Heart left ventricle (tissue), 16 donors: ENCODE measurements around the gene CEP128. TPM values are rescaled to one million over a fixed set of nuclear protein-coding genes. Genes with fewer than 3 reads are reported as not detected.

Source experiments
- ATAC-seq, 4 donors: fragments of 200-7000 bp; cut with Tn5 transposase; one replicate each; pipeline ENCODE4 v1.9.1; 2020 to 2022; ENCODE audit warnings: moderate library complexity in 4 of 4, mild to moderate bottlenecking in 3 of 4, moderate number of reproducible peaks in 1 of 4
- DNase-seq, 5 donors: peaks; one replicate each; pipeline ENCODE4 v3.0.0-alpha.2; 2020
- H3K27ac ChIP-seq, 12 donors: fragments of 200-600 bp; sonication (generic) in 4 of 12; one replicate each; pipeline versions ENCODE4 v1.5.0 to v1.8.0; 2016 to 2022; ENCODE audit warnings: mild to moderate bottlenecking in 2 of 12
- H3K27me3 ChIP-seq, 9 donors: fragments of 200-600 bp; sonication (generic) in 2 of 9; one replicate each; pipeline versions ENCODE4 v1.5.1 to v1.8.0; 2016 to 2022; ENCODE audit warnings: mild to moderate bottlenecking in 3 of 9
- H3K36me3 ChIP-seq, 9 donors: fragments of 200-600 bp; sonication (generic) in 2 of 9; one replicate each; pipeline versions ENCODE4 v1.5.0 to v1.8.0; 2018 to 2022; ENCODE audit warnings: mild to moderate bottlenecking in 2 of 9
- H3K4me1 ChIP-seq, 12 donors: fragments of 200-600 bp; sonication (generic) in 4 of 12; one replicate each; pipeline versions ENCODE4 v1.5.0 to v1.8.0; 2016 to 2022; ENCODE audit warnings: mild to moderate bottlenecking in 3 of 12
- H3K4me3 ChIP-seq, 12 donors: fragments of 200-600 bp; sonication (generic) in 4 of 12; one replicate each; pipeline versions ENCODE4 v1.5.0 to v1.8.0; 2017 to 2022; ENCODE audit warnings: mild to moderate bottlenecking in 9 of 12, moderate library complexity in 4 of 12
- H3K9me3 ChIP-seq, 12 donors: fragments of 200-600 bp; sonication (generic) in 4 of 12; one replicate each; pipeline versions ENCODE4 v1.5.0 to v1.8.0; 2016 to 2022; ENCODE audit warnings: mild to moderate bottlenecking in 1 of 12
- POLR2A ChIP-seq, 2 donors: fragments of 450-650 bp; IDR thresholded peaks; one replicate each; pipeline ENCODE4 v1.6.1; 2017; ENCODE audit warnings: antibody characterized with exemption in 2 of 2, mild to moderate bottlenecking in 2 of 2, moderate library complexity in 2 of 2
- WGBS, 4 donors: extraction: QIAGEN DNeasy Blood & Tissue Kit in 2 of 4; methylation state at CpG; one replicate each; pipeline versions ENCODE4 v1.1.5 to v1.1.7; 2013 to 2018; 5-methylcytosine and 5-hydroxymethylcytosine counted together
- intact Hi-C, 10 donors: fragments of 100-400 bp; cut with DNase I; formaldehyde crosslinking; loops; one replicate each; pipeline versions ENCODE4 v1.11.1 to v1.14.2; 2022
- polyA plus RNA-seq, 2 donors: library from polyadenylated mRNA; stranded (reverse); fragments of 200-250 nt; gene quantifications; one replicate each; pipeline ENCODE4 v1.2.3, GENCODE V29; 2013
- total RNA-seq, 9 donors: library from RNA; depleted of rRNA in 2 of 9; stranded (reverse); fragments of >200 nt in 2 of 9; fragmentation: NEBNext Ultra II Directional in 3 of 9; extraction: Animal tissue kit (Norgen Biotek cat#: 25700) in 3 of 9; gene quantifications; one replicate each; pipeline versions ENCODE4 v1.1.0 to v1.2.4, GENCODE V29; 2016 to 2023
- TF ChIP-seq, protein P1 (sequence below), 12 donors: fragments of 200-600 bp; sonication (generic) in 4 of 12; IDR thresholded peaks; one replicate each; pipeline versions ENCODE4 v1.5.0 to v1.8.0; 2018 to 2022; ENCODE audit warnings: antibody characterized with exemption in 12 of 12, mild to moderate bottlenecking in 5 of 12
- donor health status: ischemic (EF 13 %, LVEDD 7.1; RV severe dilation, severe dysfunction).
- donor health status: healthy with polysubstance abuse.
- donor health status: DM: no; HTN: yes; CAD: no.
- donor health status: DM: no; HTN: no; CAD: no.
- donor health status: ischemic (EF 25% LVEDD 6.9; RV normal size, moderate dysfunction).
- donor health status: ischemic (EF 25% LVEDD 5.7; RV mildly dilated, moderate dysfunction).
- donor health status: healthy.
- donor health status: DM: yes; HTN: yes; CAD: no.
- donor health status: ischemic (EF 35%, LVEDD 5.7; RV mildly dilated, moderate dysfunction).
- donor health status: nonischemic (EF 11% LVEDD 7.7; RV severe dilation, severe dysfunction).
- donor health status: DM: yes; HTN: yes; CAD: no.
- donor health status: PGD.
- donor health status: ischemic (EF 29% LVEDD 5.4; RV normal size, mild dysfunction).
- donor health status: nonischemic (EF 23%, LVEDD 6.1; RV moderate dilation, normal function).

Gene CEP128
- total and polyA plus RNA-seq, 11 donors: 0.94 to 6.6 (median 3.4) TPM

DNA sequence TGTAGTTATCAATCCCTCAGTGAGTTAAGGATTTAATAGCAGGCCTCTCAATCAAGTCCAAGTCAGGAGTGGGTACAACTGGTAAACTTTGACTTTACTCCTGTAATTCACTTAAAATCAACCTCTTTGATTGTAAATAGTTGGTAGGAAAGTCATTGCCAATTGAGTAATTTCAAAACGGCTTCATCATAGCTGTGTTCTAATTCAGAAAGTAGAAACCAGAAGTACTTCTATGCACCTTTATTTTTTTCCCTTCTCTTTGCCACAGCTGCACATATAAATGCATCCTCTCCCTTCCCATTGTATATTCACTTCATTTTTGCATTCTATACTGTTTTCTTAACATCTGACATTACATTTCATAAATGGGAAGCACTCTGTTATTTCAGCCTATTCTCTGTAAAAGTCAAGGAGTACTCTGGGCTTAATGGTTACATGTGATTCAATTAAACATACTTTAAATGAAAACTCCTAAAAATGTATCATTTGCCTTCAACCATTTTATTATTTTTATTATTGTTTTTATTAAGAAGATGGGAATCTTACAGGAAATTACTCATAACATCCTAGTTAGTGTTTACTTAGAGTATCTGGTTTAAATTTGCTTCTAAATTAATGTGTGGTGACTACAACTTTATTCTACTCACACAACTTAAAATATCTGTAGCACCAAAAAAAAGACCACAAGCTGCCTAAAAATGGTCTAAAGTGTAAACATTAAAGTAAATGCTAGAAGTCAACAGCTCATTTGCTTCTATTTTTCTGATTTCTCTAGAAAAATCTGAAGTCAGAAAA, 171.2 kb downstream of the CEP128 start:
- H3K4me3 ChIP-seq: no peak overlapping the region
- DNase-seq (no peak), ATAC-seq (no peak)
- no peaks in the 10 kb centered on the region for H3K27me3 ChIP-seq
- H3K36me3 ChIP-seq: no peaks in the 10 kb centered on the region
- TF ChIP-seq, protein P1, sequence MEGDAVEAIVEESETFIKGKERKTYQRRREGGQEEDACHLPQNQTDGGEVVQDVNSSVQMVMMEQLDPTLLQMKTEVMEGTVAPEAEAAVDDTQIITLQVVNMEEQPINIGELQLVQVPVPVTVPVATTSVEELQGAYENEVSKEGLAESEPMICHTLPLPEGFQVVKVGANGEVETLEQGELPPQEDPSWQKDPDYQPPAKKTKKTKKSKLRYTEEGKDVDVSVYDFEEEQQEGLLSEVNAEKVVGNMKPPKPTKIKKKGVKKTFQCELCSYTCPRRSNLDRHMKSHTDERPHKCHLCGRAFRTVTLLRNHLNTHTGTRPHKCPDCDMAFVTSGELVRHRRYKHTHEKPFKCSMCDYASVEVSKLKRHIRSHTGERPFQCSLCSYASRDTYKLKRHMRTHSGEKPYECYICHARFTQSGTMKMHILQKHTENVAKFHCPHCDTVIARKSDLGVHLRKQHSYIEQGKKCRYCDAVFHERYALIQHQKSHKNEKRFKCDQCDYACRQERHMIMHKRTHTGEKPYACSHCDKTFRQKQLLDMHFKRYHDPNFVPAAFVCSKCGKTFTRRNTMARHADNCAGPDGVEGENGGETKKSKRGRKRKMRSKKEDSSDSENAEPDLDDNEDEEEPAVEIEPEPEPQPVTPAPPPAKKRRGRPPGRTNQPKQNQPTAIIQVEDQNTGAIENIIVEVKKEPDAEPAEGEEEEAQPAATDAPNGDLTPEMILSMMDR (IDR thresholded peaks at IDR 0.05): no peak
- no peak for TF ChIP-seq POLR2A (IDR thresholded peaks at IDR 0.05)
- H3K27ac ChIP-seq: no peak overlapping the region
- H3K9me3 ChIP-seq: peaks cover 0 to 5% (median 0%) of the 10 kb centered on the region in 12 donors
- H3K4me1 ChIP-seq: no peaks in the 10 kb centered on the region
- 84 to 95% (median 91%) methylated on average over 1 of the region's 1 CpG for WGBS, 4 donors
- intact Hi-C loops: no loop called here

GRCh38 chr14:80768646-80769045, 172.9 kb downstream of the CEP128 start:
- TF ChIP-seq, protein P1 (IDR thresholded peaks at IDR 0.05): no peak
- TF ChIP-seq POLR2A (IDR thresholded peaks at IDR 0.05): no peak
- H3K27ac ChIP-seq: no peak overlapping the region
- intact Hi-C loops: no loop called here
- 91 to 94% (median 93%) methylated on average over 3 of the region's 3 CpGs for WGBS, 4 donors
- H3K27me3 ChIP-seq: no peaks in the 10 kb centered on the region
- H3K4me1 ChIP-seq: no peaks in the 10 kb centered on the region
- no peak for DNase-seq
- peaks cover 0 to 5% (median 0%) of the 10 kb centered on the region in 12 donors for H3K9me3 ChIP-seq
- no peak overlapping the region for H3K4me3 ChIP-seq
- no peak for ATAC-seq
- H3K36me3 ChIP-seq: no peaks in the 10 kb centered on the region

DNA sequence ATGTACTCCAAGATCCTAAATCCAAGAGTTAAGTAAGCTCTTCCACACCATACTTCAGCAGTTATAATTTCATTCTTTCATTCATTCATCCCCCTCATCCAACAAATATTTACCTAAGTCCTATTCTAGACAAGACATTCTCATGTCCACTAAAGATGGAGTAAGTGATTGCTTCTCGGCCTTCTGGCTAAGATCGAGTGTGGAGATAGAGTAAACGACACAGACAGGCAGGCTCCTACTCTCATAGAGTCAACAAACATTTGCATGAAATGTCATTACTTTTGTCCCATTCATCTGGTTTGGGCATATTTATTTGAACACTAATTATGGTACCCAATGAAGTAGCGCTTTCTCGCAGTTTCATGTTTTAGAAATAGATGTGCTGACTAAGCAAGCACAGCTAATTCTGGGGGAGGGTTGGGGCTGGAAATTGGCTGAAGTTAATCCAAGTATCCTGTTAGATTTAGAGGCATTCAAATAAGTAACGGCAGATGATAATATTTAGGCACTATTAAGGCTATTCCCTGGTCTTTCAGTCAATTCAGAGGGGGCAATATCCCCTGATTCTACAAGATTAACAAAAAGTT, 176.5 kb downstream of the CEP128 start:
- no peak for DNase-seq
- no peaks in the 10 kb centered on the region for H3K4me1 ChIP-seq
- no peaks in the 10 kb centered on the region for H3K27me3 ChIP-seq
- H3K27ac ChIP-seq: no peak overlapping the region
- no peak overlapping the region for H3K4me3 ChIP-seq
- H3K9me3 ChIP-seq: peaks cover 0 to 11% (median 0%) of the 10 kb centered on the region in 12 donors
- H3K36me3 ChIP-seq: peaks cover 0 to 10% (median 0%) of the 10 kb centered on the region in 9 donors
- WGBS, 4 donors: 94 to 95% (median 95%) methylated on average over 6 of the region's 6 CpGs
- intact Hi-C loops: no loop called here
- ATAC-seq: no peak
- TF ChIP-seq POLR2A (IDR thresholded peaks at IDR 0.05): no peak
- TF ChIP-seq, protein P1 (IDR thresholded peaks at IDR 0.05): no peak

DNA sequence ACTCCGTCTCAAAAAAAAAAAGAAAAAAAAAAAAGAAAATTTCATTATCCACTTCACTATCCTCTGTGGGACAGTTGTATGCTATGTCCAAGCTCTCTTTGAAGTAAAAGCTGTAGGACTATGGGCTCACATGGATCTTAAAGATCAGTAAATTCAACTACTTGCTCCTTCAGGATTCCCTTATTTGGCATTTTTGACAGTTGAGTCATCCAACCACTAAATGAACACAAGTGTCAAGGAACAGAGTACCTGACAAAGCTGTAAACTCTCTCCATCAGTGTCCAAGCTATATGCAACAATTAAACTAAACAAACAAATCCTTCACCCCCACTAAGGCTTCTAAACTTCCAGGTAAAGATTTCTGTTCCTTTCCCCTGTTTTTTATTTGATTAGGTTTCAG, 177.0 kb downstream of the CEP128 start:
- WGBS, 4 donors: 89 to 100% (median 91%) methylated on average over 1 of the region's 1 CpG
- H3K9me3 ChIP-seq: peaks cover 0 to 11% (median 0%) of the 10 kb centered on the region in 12 donors
- DNase-seq: no peak
- no peak overlapping the region for H3K4me3 ChIP-seq
- H3K27me3 ChIP-seq: no peaks in the 10 kb centered on the region
- ATAC-seq: no peak
- peaks cover 0 to 10% (median 0%) of the 10 kb centered on the region in 9 donors for H3K36me3 ChIP-seq
- no peaks in the 10 kb centered on the region for H3K4me1 ChIP-seq
- H3K27ac ChIP-seq: no peak overlapping the region
- TF ChIP-seq POLR2A (IDR thresholded peaks at IDR 0.05): no peak
- TF ChIP-seq, protein P1 (IDR thresholded peaks at IDR 0.05): no peak
- intact Hi-C loops: no loop called here
